Mammary epithelial cell (primary cell): ENCODE data around the gene PACS1.

ENCODE experiments used
- EZH2 ChIP-seq: IDR thresholded peaks from 2 replicates; pipeline ENCODE4 v1.6.1; 2012; ENCODE audit warnings: low read length, inconsistent platforms, borderline replicate concordance
- TF ChIP-seq, protein P1 (sequence below), 2 donors: IDR thresholded peaks in 1 of 2; conservative IDR thresholded peaks in 1 of 2; 2 replicates each; pipeline ENCODE4 v1.5.1; 2011 to 2012; ENCODE audit warnings: inconsistent platforms in 2 of 2, low read length in 2 of 2, mild to moderate bottlenecking in 2 of 2, control low read depth in 1 of 2, low read depth in 1 of 2; ENCODE audit not compliant: insufficient read depth in 1 of 2; ENCODE audit errors: extremely low read depth in 1 of 2

DNA sequence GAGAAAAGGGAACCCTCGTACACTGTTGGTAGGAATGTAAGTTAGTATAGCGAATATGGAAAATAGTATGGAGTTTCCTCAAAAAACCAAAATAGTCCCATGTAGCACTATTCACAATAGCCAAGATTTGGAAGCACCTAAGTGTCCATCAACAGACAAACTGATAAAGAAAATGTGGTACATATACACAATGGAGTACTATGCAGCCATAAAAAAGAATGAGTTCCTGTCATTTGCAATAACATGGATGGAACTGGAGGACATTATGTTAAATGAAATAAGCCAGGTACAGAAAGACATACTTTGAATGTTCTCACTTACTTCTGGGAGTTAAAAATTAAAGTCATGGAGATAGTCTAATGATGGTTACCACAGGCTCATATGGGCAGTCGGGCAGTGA, 134.3 kb downstream of the PACS1 start:
- TF ChIP-seq, protein P1, sequence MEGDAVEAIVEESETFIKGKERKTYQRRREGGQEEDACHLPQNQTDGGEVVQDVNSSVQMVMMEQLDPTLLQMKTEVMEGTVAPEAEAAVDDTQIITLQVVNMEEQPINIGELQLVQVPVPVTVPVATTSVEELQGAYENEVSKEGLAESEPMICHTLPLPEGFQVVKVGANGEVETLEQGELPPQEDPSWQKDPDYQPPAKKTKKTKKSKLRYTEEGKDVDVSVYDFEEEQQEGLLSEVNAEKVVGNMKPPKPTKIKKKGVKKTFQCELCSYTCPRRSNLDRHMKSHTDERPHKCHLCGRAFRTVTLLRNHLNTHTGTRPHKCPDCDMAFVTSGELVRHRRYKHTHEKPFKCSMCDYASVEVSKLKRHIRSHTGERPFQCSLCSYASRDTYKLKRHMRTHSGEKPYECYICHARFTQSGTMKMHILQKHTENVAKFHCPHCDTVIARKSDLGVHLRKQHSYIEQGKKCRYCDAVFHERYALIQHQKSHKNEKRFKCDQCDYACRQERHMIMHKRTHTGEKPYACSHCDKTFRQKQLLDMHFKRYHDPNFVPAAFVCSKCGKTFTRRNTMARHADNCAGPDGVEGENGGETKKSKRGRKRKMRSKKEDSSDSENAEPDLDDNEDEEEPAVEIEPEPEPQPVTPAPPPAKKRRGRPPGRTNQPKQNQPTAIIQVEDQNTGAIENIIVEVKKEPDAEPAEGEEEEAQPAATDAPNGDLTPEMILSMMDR (conservative IDR thresholded peaks at IDR 0.05 in 1 of 2, IDR thresholded peaks at IDR 0.05 in 1 of 2; ENCODE audit: extremely low read depth in 1 of 2, insufficient read depth in 1 of 2, low read depth in 1 of 2, low read length in 2 of 2) = no peak
- no peak for TF ChIP-seq EZH2
